SK-N-SH (cell line): ENCODE results near the gene PCAT6. TPM values are rescaled to one million over a fixed set of nuclear protein-coding genes. Genes with fewer than 3 reads are reported as not detected.

Experiments
- CTCF ChIA-PET: fragments of 300-600, 350-600 bp; formaldehyde crosslinking; extraction: SDS; loops from one replicate; lab custom pipeline; 2021; lab: Yijun Ruan, JAX
- POLR2A ChIA-PET: fragments of 350-600 bp; sonication (Branson Sonifier 250); formaldehyde crosslinking; extraction: SDS; loops from one replicate; lab custom pipeline; 2020; ENCODE audit warnings: antibody characterized with exemption, inconsistent platforms; lab: Yijun Ruan, JAX
- DNase-seq: peaks from one replicate; pipeline ENCODE4 v3.0.0; 2012
- H2AFZ ChIP-seq: fragments of 200-600 bp; sonication (generic); 2 replicates; pipeline ENCODE4 v1.8.1; 2016; ENCODE audit warnings: antibody characterized with exemption, mild to moderate bottlenecking, low read depth
- H3F3A ChIP-seq: fragments of 200-600 bp; sonication (generic); replicated peaks from 2 replicates; pipeline ENCODE3; 2016; ENCODE audit warnings: antibody characterized with exemption, mild to moderate bottlenecking; ENCODE audit not compliant: insufficient read depth
- H3K27ac ChIP-seq, 2 experiments: fragments of 200-500 bp in 1 of 2; fragments of 200-600 bp in 1 of 2; sonication (Bioruptor generic) in 1 of 2; sonication (generic), shearing (Covaris generic) in 1 of 2; 2 replicates each; pipeline versions ENCODE4 v1.5.1 to v1.6.1; 2014 to 2016; ENCODE audit warnings: low read depth in 2 of 2, inconsistent platforms in 1 of 2, low read length in 1 of 2, mild to moderate bottlenecking in 1 of 2, mixed read lengths in 1 of 2
- H3K27me3 ChIP-seq: fragments of 200-600 bp; sonication (generic), shearing (Covaris generic); 2 replicates; pipeline ENCODE4 v1.6.1; 2016; ENCODE audit warnings: mixed run types; ENCODE audit not compliant: insufficient read depth
- H3K36me3 ChIP-seq, 2 experiments: fragments of 200-500 bp in 1 of 2; fragments of 200-600 bp in 1 of 2; sonication (Bioruptor generic) in 1 of 2; sonication (generic) in 1 of 2; replicated peaks in 1 of 2; 2 replicates each; pipeline versions ENCODE3 to v1.5.1; 2014 to 2016; ENCODE audit warnings: low read length in 1 of 2, mild to moderate bottlenecking in 1 of 2; ENCODE audit not compliant: insufficient read depth in 2 of 2, control insufficient read depth in 1 of 2
- H3K4me1 ChIP-seq, 2 experiments: fragments of 200-500 bp in 1 of 2; fragments of 200-600 bp in 1 of 2; sonication (Bioruptor generic) in 1 of 2; sonication (generic), shearing (Covaris generic) in 1 of 2; 2 replicates each; pipeline versions ENCODE4 v1.5.1 to v1.6.1; 2014 to 2016; ENCODE audit warnings: low read depth in 1 of 2, low read length in 1 of 2, mixed run types in 1 of 2; ENCODE audit not compliant: insufficient read depth in 2 of 2, control insufficient read depth in 1 of 2
- H3K4me2 ChIP-seq: fragments of 200-600 bp; sonication (generic), shearing (Covaris generic); 2 replicates; pipeline ENCODE4 v1.6.1; 2017; ENCODE audit warnings: mixed run types
- H3K4me3 ChIP-seq, 2 experiments: fragments of 200-500 bp in 1 of 2; fragments of 200-600 bp in 1 of 2; sonication (Bioruptor generic) in 1 of 2; sonication (generic), shearing (Covaris generic) in 1 of 2; 2 replicates each; pipeline versions ENCODE4 v1.5.1 to v1.8.1; 2014 to 2016; ENCODE audit warnings: low read depth in 2 of 2, inconsistent platforms in 1 of 2, low read length in 1 of 2, mild to moderate bottlenecking in 1 of 2, mixed read lengths in 1 of 2, moderate library complexity in 1 of 2
- H3K79me2 ChIP-seq: fragments of 200-600 bp; sonication (generic); 2 replicates; pipeline ENCODE4 v1.8.1; 2017; ENCODE audit warnings: mild to moderate bottlenecking; ENCODE audit not compliant: insufficient read depth
- H3K9ac ChIP-seq: fragments of 200-600 bp; sonication (generic); 2 replicates; pipeline ENCODE4 v1.6.1; 2017; ENCODE audit warnings: mixed run types
- H3K9me2 ChIP-seq: fragments of 200-600 bp; sonication (generic); 2 replicates; pipeline ENCODE4 v1.6.1; 2017; ENCODE audit warnings: mixed run types
- H3K9me3 ChIP-seq: fragments of 200-600 bp; sonication (generic); 2 replicates; pipeline ENCODE4 v1.6.1; 2017; ENCODE audit warnings: mixed run types, mild to moderate bottlenecking, moderate library complexity
- H4K20me1 ChIP-seq: fragments of 200-600 bp; sonication (generic); 2 replicates; pipeline ENCODE4 v1.6.1; 2017; ENCODE audit warnings: mild to moderate bottlenecking, mixed run types; ENCODE audit not compliant: insufficient read depth
- ELF1 ChIP-seq: IDR thresholded peaks from 2 replicates; pipeline ENCODE4 v1.4.0; 2012
- EP300 ChIP-seq, 2 experiments: IDR thresholded peaks; 2 replicates each; pipeline versions ENCODE4 v1.4.0 to v1.6.1; 2012; ENCODE audit warnings: borderline replicate concordance in 1 of 2, low read depth in 1 of 2, low read length in 1 of 2
- EZH2phosphoT487 ChIP-seq: fragments of 200-600 bp; sonication (generic); IDR thresholded peaks from 2 replicates; pipeline ENCODE4 v1.6.1; 2017; ENCODE audit warnings: low read depth, mixed run types, mild to moderate bottlenecking, antibody characterized with exemption, moderate library complexity, borderline replicate concordance
- FOXM1 ChIP-seq: IDR thresholded peaks from 2 replicates; pipeline ENCODE4 v1.4.0; 2012; ENCODE audit warnings: low read depth, mild to moderate bottlenecking
- GATA2 ChIP-seq: sonication (generic); formaldehyde crosslinking; IDR thresholded peaks from 2 replicates; pipeline ENCODE4 v1.5.0; 2020; ENCODE audit warnings: mild to moderate bottlenecking, missing genetic modification reagents
- JUND ChIP-seq: IDR thresholded peaks from 2 replicates; pipeline ENCODE4 v1.4.0; 2012
- MEF2A ChIP-seq: IDR thresholded peaks from 2 replicates; pipeline ENCODE4 v1.4.0; 2012; ENCODE audit warnings: low read depth, borderline replicate concordance
- NFIC ChIP-seq: IDR thresholded peaks from 2 replicates; pipeline ENCODE4 v1.4.0; 2012; ENCODE audit warnings: borderline replicate concordance
- POLR2AphosphoS5 ChIP-seq: IDR thresholded peaks from 2 replicates; pipeline ENCODE4 v1.6.1; 2012; ENCODE audit warnings: low read depth, low read length
- RFX5 ChIP-seq: IDR thresholded peaks from 2 replicates; pipeline ENCODE4 v1.6.1; 2012; ENCODE audit warnings: mild to moderate bottlenecking, improper control_type of control experiment, low read length
- SMC3 ChIP-seq: IDR thresholded peaks from 2 replicates; pipeline ENCODE4 v1.6.1; 2012; ENCODE audit warnings: low read depth, low read length, improper control_type of control experiment
- TEAD4 ChIP-seq: IDR thresholded peaks from 2 replicates; pipeline ENCODE4 v1.4.0; 2012; ENCODE audit warnings: mild to moderate bottlenecking, borderline replicate concordance; ENCODE audit not compliant: insufficient read depth
- WGBS: methylation state at CpG from one replicate; pipeline ENCODE4 v1.1.6; 2017; ENCODE audit warnings: low lambda C conversion rate; 5-methylcytosine and 5-hydroxymethylcytosine counted together
- polyA plus RNA-seq, 3 experiments: library from polyadenylated mRNA; depleted of rRNA; stranded (reverse); fragments of >200 nt; gene quantifications; 2 replicates each; pipeline ENCODE4 v1.2.3, GENCODE V29; 2012
- TF ChIP-seq, protein P1 (sequence below): fragments of 150-350 bp; IDR thresholded peaks from 2 replicates; pipeline ENCODE4 v1.6.1; 2016; ENCODE audit warnings: mild to moderate bottlenecking, low read depth, low read length
- TF ChIP-seq, protein P2 (sequence below): fragments of 200-600 bp; sonication (generic); IDR thresholded peaks from 2 replicates; pipeline ENCODE4 v1.6.1; 2017; ENCODE audit warnings: antibody characterized with exemption, mild to moderate bottlenecking, moderate library complexity
- TF ChIP-seq, protein P3 (sequence below): IDR thresholded peaks from 2 replicates; pipeline ENCODE4; 2012
- TF ChIP-seq, protein P4 (sequence below): IDR thresholded peaks from 2 replicates; pipeline ENCODE4 v1.4.0; 2012; ENCODE audit warnings: low read depth, borderline replicate concordance

The PCAT6 gene
- polyA plus RNA-seq, 1 of the 3 experiments (the other 2 are of a cell fraction), result 6.9 TPM

DNA sequence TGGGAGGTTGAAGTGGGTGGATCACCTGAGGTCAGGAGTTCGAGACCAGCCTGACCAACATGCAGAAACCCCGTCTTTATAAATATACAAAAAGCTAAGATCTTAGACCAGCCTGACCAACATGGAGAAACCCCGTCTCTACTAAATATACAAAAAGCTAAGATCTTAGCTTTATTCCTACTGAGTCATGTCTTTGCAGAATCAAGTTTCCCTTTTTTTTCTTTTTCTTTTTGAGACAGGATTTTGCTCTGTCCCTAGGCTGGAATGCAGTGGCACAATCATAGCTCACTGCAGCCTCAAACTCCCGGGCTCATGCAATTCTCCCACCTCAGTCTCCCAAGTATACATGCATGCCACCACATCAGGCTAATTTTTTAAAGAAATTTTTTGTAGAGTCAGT lies 23.9 kb upstream of the PCAT6 start:
- no peaks in the 10 kb centered on the region for H3K9me2 ChIP-seq
- peaks cover 0 to 4% of the 10 kb centered on the region in 2 experiments for H3K36me3 ChIP-seq
- no peak overlapping the region for H3K9ac ChIP-seq
- H4K20me1 ChIP-seq, result peaks cover 99% of the 10 kb centered on the region
- ChIA-PET POLR2A (no interaction called here), CTCF (interaction anchor here (1.1 to 1.7 kb wide), 3 partner anchors 17 to 212 kb away, joined by 3 to 4 read pairs (median 3); no protein-coding TSS in a partner anchor)
- H3K27me3 ChIP-seq, result no peaks in the 10 kb centered on the region
- H3K4me1 ChIP-seq, result peaks cover 0 to 6% of the 10 kb centered on the region in 2 experiments; a peak in 2 of 4 replicates
- TF ChIP-seq EP300 (IDR thresholded peaks at IDR 0.05; ENCODE audit: borderline replicate concordance in 1 of 2, low read depth in 1 of 2, low read length in 1 of 2) (no peak), NFIC (no peak), TEAD4 (no peak), SMC3 (no peak), EZH2phosphoT487 (no peak), RFX5 (no peak)
- TF ChIP-seq, protein P1, sequence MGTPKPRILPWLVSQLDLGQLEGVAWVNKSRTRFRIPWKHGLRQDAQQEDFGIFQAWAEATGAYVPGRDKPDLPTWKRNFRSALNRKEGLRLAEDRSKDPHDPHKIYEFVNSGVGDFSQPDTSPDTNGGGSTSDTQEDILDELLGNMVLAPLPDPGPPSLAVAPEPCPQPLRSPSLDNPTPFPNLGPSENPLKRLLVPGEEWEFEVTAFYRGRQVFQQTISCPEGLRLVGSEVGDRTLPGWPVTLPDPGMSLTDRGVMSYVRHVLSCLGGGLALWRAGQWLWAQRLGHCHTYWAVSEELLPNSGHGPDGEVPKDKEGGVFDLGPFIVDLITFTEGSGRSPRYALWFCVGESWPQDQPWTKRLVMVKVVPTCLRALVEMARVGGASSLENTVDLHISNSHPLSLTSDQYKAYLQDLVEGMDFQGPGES, result no peak
- H2AFZ ChIP-seq, result no peak overlapping the region
- H3K27ac ChIP-seq, result no peak overlapping the region
- 75% methylated on average over 4 of the region's 4 CpGs for WGBS
- no peak for DNase-seq
- H3K9me3 ChIP-seq, result no peaks in the 10 kb centered on the region
- peaks cover 100% of the 10 kb centered on the region for H3K79me2 ChIP-seq
- H3K4me2 ChIP-seq, result no peak overlapping the region
- H3F3A ChIP-seq, result peaks cover 21% of the 10 kb centered on the region
- no peak overlapping the region for H3K4me3 ChIP-seq

DNA sequence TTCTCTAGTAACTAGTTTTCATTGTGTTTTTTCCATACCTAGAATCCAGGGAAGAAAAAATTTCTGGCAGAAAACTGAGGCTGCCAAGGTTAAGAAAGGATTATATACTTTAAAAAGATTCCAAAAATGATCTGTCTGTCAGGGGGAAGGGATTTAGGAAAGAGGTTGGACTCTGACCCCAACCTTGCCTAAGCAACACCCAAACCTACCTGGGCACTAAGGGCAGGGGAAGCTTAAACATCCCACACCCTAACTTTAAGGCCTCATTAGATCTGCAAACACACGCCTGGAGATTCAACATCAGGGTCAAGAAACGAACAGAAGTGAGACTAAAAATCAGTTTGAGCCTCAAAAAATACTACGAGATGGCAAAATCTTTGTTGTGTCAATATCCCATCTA lies 22.0 kb upstream of the PCAT6 start:
- peaks cover 99% of the 10 kb centered on the region for H4K20me1 ChIP-seq

More for the DNA sequence above, 22.0 kb upstream of the PCAT6 start:
- ChIA-PET POLR2A (no interaction called here), CTCF (interaction anchor here (1.0 to 1.7 kb wide), 2 partner anchors 16 to 64 kb away, joined by 3 to 4 read pairs; no protein-coding TSS in a partner anchor)
- peaks cover 15% of the 10 kb centered on the region for H3F3A ChIP-seq
- no peak overlapping the region for H3K4me3 ChIP-seq
- TF ChIP-seq FOXM1, result no peak
- no peak for TF ChIP-seq JUND
- TF ChIP-seq, protein P2, sequence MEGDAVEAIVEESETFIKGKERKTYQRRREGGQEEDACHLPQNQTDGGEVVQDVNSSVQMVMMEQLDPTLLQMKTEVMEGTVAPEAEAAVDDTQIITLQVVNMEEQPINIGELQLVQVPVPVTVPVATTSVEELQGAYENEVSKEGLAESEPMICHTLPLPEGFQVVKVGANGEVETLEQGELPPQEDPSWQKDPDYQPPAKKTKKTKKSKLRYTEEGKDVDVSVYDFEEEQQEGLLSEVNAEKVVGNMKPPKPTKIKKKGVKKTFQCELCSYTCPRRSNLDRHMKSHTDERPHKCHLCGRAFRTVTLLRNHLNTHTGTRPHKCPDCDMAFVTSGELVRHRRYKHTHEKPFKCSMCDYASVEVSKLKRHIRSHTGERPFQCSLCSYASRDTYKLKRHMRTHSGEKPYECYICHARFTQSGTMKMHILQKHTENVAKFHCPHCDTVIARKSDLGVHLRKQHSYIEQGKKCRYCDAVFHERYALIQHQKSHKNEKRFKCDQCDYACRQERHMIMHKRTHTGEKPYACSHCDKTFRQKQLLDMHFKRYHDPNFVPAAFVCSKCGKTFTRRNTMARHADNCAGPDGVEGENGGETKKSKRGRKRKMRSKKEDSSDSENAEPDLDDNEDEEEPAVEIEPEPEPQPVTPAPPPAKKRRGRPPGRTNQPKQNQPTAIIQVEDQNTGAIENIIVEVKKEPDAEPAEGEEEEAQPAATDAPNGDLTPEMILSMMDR, result no peak
- no peak for TF ChIP-seq MEF2A
- no peak for TF ChIP-seq EZH2phosphoT487
- no peak for TF ChIP-seq ELF1
- no peak for TF ChIP-seq EP300 (IDR thresholded peaks at IDR 0.05; ENCODE audit: borderline replicate concordance in 1 of 2, low read depth in 1 of 2, low read length in 1 of 2)
- no peak for TF ChIP-seq GATA2 (CRISPR knock-in tag)
- TF ChIP-seq, protein P3, sequence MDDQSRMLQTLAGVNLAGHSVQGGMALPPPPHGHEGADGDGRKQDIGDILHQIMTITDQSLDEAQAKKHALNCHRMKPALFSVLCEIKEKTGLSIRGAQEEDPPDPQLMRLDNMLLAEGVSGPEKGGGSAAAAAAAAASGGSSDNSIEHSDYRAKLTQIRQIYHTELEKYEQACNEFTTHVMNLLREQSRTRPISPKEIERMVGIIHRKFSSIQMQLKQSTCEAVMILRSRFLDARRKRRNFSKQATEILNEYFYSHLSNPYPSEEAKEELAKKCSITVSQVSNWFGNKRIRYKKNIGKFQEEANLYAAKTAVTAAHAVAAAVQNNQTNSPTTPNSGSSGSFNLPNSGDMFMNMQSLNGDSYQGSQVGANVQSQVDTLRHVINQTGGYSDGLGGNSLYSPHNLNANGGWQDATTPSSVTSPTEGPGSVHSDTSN, result no peak
- TF ChIP-seq POLR2AphosphoS5, result no peak
- TF ChIP-seq NFIC, result no peak
- no peak for TF ChIP-seq RFX5
- TF ChIP-seq, protein P4, sequence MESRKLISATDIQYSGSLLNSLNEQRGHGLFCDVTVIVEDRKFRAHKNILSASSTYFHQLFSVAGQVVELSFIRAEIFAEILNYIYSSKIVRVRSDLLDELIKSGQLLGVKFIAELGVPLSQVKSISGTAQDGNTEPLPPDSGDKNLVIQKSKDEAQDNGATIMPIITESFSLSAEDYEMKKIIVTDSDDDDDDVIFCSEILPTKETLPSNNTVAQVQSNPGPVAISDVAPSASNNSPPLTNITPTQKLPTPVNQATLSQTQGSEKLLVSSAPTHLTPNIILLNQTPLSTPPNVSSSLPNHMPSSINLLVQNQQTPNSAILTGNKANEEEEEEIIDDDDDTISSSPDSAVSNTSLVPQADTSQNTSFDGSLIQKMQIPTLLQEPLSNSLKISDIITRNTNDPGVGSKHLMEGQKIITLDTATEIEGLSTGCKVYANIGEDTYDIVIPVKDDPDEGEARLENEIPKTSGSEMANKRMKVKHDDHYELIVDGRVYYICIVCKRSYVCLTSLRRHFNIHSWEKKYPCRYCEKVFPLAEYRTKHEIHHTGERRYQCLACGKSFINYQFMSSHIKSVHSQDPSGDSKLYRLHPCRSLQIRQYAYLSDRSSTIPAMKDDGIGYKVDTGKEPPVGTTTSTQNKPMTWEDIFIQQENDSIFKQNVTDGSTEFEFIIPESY, result no peak
- TF ChIP-seq, protein P1, result no peak
- TF ChIP-seq SMC3, result no peak
- H3K9me3 ChIP-seq, result no peaks in the 10 kb centered on the region
- WGBS, result 94% methylated on average over 3 of the region's 3 CpGs
- H3K27me3 ChIP-seq, result no peaks in the 10 kb centered on the region
- DNase-seq, result no peak
- H3K4me1 ChIP-seq, result peaks cover 0 to 6% of the 10 kb centered on the region in 2 experiments; a peak in 2 of 4 replicates
- no peak overlapping the region for H3K9ac ChIP-seq
- no peaks in the 10 kb centered on the region for H3K9me2 ChIP-seq
- H2AFZ ChIP-seq, result no peak overlapping the region
- no peak overlapping the region for H3K4me2 ChIP-seq
- H3K27ac ChIP-seq, result no peak overlapping the region
- H3K36me3 ChIP-seq, result peaks cover 0 to 7% of the 10 kb centered on the region in 2 experiments
- H3K79me2 ChIP-seq, result peaks cover 100% of the 10 kb centered on the region
